Spleen (tissue), 11 donors: Measurements from ENCODE around the gene MYLK2. TPM values are rescaled to one million over a fixed set of nuclear protein-coding genes. Genes with fewer than 3 reads are reported as not detected.
A peak's percentile ranks its signal among the peaks of the same experiment; 100 is the strongest.

Source experiments
- DNase-seq: peaks from one replicate; pipeline ENCODE4 v3.0.0-alpha.2; 2020
- H3K27ac ChIP-seq, 8 donors: fragments of 200-600 bp; sonication (generic) in 7 of 8; 1 replicate in 4 of 8; 2 replicates in 4 of 8; pipeline versions ENCODE4 v1.5.0 to v1.8.0; 2016 to 2021; ENCODE audit warnings: inconsistent platforms in 4 of 8, mild to moderate bottlenecking in 4 of 8, moderate library complexity in 1 of 8
- H3K27me3 ChIP-seq, 7 donors: fragments of 200-600 bp; sonication (generic) in 6 of 7; replicated peaks in 1 of 7; 1 replicate in 4 of 7; 2 replicates in 3 of 7; pipeline versions ENCODE4 v1.5.0 to v1.8.0; 2016 to 2021; ENCODE audit warnings: inconsistent platforms in 3 of 7, mild to moderate bottlenecking in 1 of 7
- H3K36me3 ChIP-seq, 6 donors: fragments of 200-600 bp; sonication (generic) in 5 of 6; 1 replicate in 4 of 6; 2 replicates in 2 of 6; pipeline versions ENCODE4 v1.5.0 to v1.8.0; 2016 to 2021; ENCODE audit warnings: inconsistent platforms in 2 of 6
- H3K4me1 ChIP-seq, 6 donors: fragments of 200-600 bp; sonication (generic) in 5 of 6; 1 replicate in 3 of 6; 2 replicates in 3 of 6; pipeline versions ENCODE4 v1.5.0 to v1.8.0; 2016 to 2021; ENCODE audit warnings: inconsistent platforms in 3 of 6
- H3K4me3 ChIP-seq, 8 donors: fragments of 200-600 bp; sonication (generic) in 7 of 8; 1 replicate in 4 of 8; 2 replicates in 4 of 8; pipeline versions ENCODE4 v1.5.0 to v1.8.0; 2016 to 2021; ENCODE audit warnings: inconsistent platforms in 4 of 8, mild to moderate bottlenecking in 4 of 8, moderate library complexity in 2 of 8
- H3K9me3 ChIP-seq, 8 donors: fragments of 200-600 bp; sonication (generic) in 7 of 8; 1 replicate in 4 of 8; 2 replicates in 4 of 8; pipeline versions ENCODE4 v1.5.0 to v1.8.0; 2016 to 2021; ENCODE audit warnings: inconsistent platforms in 4 of 8
- CTCF ChIP-seq, 11 experiments: fragments of 200-600 bp in 7 of 11; fragments of 450-650 bp in 4 of 11; sonication (generic) in 4 of 11; IDR thresholded peaks in 8 of 11; conservative IDR thresholded peaks in 3 of 11; 1 replicate in 7 of 11; 2 replicates in 4 of 11; pipeline versions ENCODE4 v1.4.0 to v1.8.0; 2016 to 2021; ENCODE audit warnings: antibody characterized with exemption in 11 of 11, inconsistent platforms in 4 of 11, mild to moderate bottlenecking in 1 of 11
- POLR2A ChIP-seq, 3 donors: fragments of 450-650 bp; IDR thresholded peaks; one replicate each; pipeline ENCODE4 v1.5.1; 2017; ENCODE audit warnings: antibody characterized with exemption in 3 of 3, mild to moderate bottlenecking in 1 of 3
- POLR2AphosphoS5 ChIP-seq, 3 donors: sonication (generic); formaldehyde crosslinking; IDR thresholded peaks; one replicate each; pipeline ENCODE4 v1.5.1; 2017; ENCODE audit warnings: antibody characterized with exemption in 3 of 3
- whole genome bisulfite sequencing, 5 donors: extraction: QIAGEN DNeasy Blood & Tissue Kit in 3 of 5; methylation state at CpG; one replicate each; pipeline versions ENCODE4 v1.1.5 to v1.1.7; 2013 to 2018; 5-methylcytosine and 5-hydroxymethylcytosine counted together
- intact Hi-C: fragments of 100-400 bp; cut with DNase I; formaldehyde crosslinking; loops from one replicate; pipeline ENCODE4 v1.15.0; 2023; ENCODE audit warnings: low total_unique reads
- polyA plus RNA-seq, 3 donors: library from polyadenylated mRNA; stranded (reverse); fragments of 200-250 nt; gene quantifications; one replicate each; pipeline ENCODE4 v1.2.1, GENCODE V29; 2013
- total RNA-seq, 7 donors: library from RNA; depleted of rRNA in 3 of 7; stranded (reverse); fragments of >200 nt in 3 of 7; fragmentation: NEBNext Ultra II Directional in 4 of 7; extraction: Animal tissue kit (Norgen Biotek cat#: 25700) in 4 of 7; gene quantifications; one replicate each; pipeline versions ENCODE4 v1.1.0 to v1.2.1, GENCODE V29; 2016 to 2021
- donor health status: healthy with polysubstance abuse.
- donor health status: DM: no; HTN: no; CAD: no; lungs with moderate emphysema.
- donor health status: DM: no; HTN: no; CAD: no.
- donor health status: Bipolar disorder and iron deficiency.
- donor health status: healthy.
- donor health status: DM: no; HTN: no; CAD: no.
- donor health status: DM: yes; HTN: yes; CAD: no.

The MYLK2 gene
- total and polyA plus RNA-seq, 10 donors = 0.97 to 3.4 (median 2.0) TPM

DNA sequence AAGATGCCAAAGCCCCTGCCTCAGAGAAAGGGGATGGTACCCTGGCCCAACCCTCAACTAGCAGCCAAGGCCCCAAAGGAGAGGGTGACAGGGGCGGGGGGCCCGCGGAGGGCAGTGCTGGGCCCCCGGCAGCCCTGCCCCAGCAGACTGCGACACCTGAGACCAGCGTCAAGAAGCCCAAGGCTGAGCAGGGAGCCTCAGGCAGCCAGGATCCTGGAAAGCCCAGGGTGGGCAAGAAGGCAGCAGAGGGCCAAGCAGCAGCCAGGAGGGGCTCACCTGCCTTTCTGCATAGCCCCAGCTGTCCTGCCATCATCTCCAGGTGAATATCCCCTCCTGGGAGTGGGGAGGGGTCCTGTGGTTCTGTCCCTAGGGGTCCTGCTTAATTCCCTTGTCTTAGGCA is 1.1 kb downstream of the MYLK2 start:
- Histone ChIP-seq H3K27ac (no peak overlapping the region), H3K4me1 (peaks cover 6 to 33% (median 18%) of the 10 kb centered on the region in 6 donors), H3K4me3 (no peak overlapping the region), H3K9me3 (no peaks in the 10 kb centered on the region), H3K27me3 (peaks cover 0 to 6% (median 0%) of the 10 kb centered on the region in 7 donors), H3K36me3 (no peaks in the 10 kb centered on the region)
- no peak for DNase-seq
- intact Hi-C loops = no loop called here
- WGBS, 5 donors = 79 to 91% (median 88%) methylated on average over 6 of the region's 6 CpGs
- no peak for TF ChIP-seq CTCF (IDR thresholded peaks at IDR 0.05 in 8 of 11, conservative IDR thresholded peaks at IDR 0.05 in 3 of 11)
- TF ChIP-seq POLR2A (IDR thresholded peaks at IDR 0.05) = no peak
- no peak for TF ChIP-seq POLR2AphosphoS5 (IDR thresholded peaks at IDR 0.05)

DNA sequence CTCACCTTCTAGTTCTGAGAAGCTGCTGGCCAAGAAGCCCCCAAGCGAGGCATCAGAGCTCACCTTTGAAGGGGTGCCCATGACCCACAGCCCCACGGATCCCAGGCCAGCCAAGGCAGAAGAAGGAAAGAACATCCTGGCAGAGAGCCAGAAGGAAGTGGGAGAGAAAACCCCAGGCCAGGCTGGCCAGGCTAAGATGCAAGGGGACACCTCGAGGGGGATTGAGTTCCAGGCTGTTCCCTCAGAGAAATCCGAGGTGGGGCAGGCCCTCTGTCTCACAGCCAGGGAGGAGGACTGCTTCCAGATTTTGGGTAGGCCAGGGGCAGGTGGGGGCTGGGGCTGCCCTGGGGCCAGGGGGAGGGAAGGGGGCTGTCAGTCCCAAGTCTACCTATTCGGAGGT is 2.3 kb downstream of the MYLK2 start:
- peaks cover 0 to 6% (median 0%) of the 10 kb centered on the region in 7 donors for H3K27me3 ChIP-seq
- H3K4me1 ChIP-seq = peaks cover 3 to 25% (median 11%) of the 10 kb centered on the region in 6 donors
- no peak overlapping the region for H3K27ac ChIP-seq
- intact Hi-C loops = no loop called here
- H3K9me3 ChIP-seq = no peaks in the 10 kb centered on the region
- no peak overlapping the region for H3K4me3 ChIP-seq
- DNase-seq = no peak
- H3K36me3 ChIP-seq = no peaks in the 10 kb centered on the region
- TF ChIP-seq CTCF (IDR thresholded peaks at IDR 0.05 in 8 of 11, conservative IDR thresholded peaks at IDR 0.05 in 3 of 11) = no peak
- TF ChIP-seq POLR2AphosphoS5 (IDR thresholded peaks at IDR 0.05) = no peak
- TF ChIP-seq POLR2A (IDR thresholded peaks at IDR 0.05) = no peak
- WGBS, 5 donors = 47 to 65% (median 60%) methylated on average over 4 to 5 of the region's 5 CpGs

GRCh38 chr20:31822421-31823330 is 3.5 kb downstream of the MYLK2 start:
- peak overlapping the region in 1 of 8 donors; percentile 48 for H3K27ac ChIP-seq

More at GRCh38 chr20:31822421-31823330, 3.5 kb downstream of the MYLK2 start:
- Histone ChIP-seq H3K9me3 (no peaks in the 10 kb centered on the region), H3K4me1 (peaks cover 3 to 25% (median 11%) of the 10 kb centered on the region in 6 donors), H3K36me3 (no peaks in the 10 kb centered on the region), H3K4me3 (peak overlapping the region in 1 of 8 donors; percentile 46), H3K27me3 (peaks cover 0 to 6% (median 0%) of the 10 kb centered on the region in 7 donors)
- 5 to 10% (median 6%) methylated on average over 23 to 29 of the region's 29 CpGs for WGBS, 5 donors
- intact Hi-C loops = no loop called here
- TF ChIP-seq CTCF (IDR thresholded peaks at IDR 0.05 in 8 of 11, conservative IDR thresholded peaks at IDR 0.05 in 3 of 11) (peak; percentile 95 to 100 (median 99)), POLR2A (IDR thresholded peaks at IDR 0.05) (no peak), POLR2AphosphoS5 (IDR thresholded peaks at IDR 0.05) (peak in 2 of 3 donors; percentile 53 to 63)
- peak; percentile 94 for DNase-seq
